ENCODE measurements around the gene TCF12. TPM values are rescaled to one million over a fixed set of nuclear protein-coding genes. Genes with fewer than 3 reads are reported as not detected.

The TCF12 gene
- polyA plus RNA-seq, 3 donors = 15.8 to 52.5 (median 27.6) TPM

- H3K4me1 Mint-ChIP-seq = peaks cover 33% of the 10 kb centered on the region
- no peaks in the 10 kb centered on the region for H3K9me3 ChIP-seq (replicated peaks in 1 of 2; ENCODE audit: control insufficient read depth in 1 of 2, insufficient read depth in 1 of 2, low read length in 2 of 2)
- TF ChIP-seq, protein P1, sequence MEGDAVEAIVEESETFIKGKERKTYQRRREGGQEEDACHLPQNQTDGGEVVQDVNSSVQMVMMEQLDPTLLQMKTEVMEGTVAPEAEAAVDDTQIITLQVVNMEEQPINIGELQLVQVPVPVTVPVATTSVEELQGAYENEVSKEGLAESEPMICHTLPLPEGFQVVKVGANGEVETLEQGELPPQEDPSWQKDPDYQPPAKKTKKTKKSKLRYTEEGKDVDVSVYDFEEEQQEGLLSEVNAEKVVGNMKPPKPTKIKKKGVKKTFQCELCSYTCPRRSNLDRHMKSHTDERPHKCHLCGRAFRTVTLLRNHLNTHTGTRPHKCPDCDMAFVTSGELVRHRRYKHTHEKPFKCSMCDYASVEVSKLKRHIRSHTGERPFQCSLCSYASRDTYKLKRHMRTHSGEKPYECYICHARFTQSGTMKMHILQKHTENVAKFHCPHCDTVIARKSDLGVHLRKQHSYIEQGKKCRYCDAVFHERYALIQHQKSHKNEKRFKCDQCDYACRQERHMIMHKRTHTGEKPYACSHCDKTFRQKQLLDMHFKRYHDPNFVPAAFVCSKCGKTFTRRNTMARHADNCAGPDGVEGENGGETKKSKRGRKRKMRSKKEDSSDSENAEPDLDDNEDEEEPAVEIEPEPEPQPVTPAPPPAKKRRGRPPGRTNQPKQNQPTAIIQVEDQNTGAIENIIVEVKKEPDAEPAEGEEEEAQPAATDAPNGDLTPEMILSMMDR (IDR thresholded peaks at IDR 0.05) = no peak
- peaks cover 85% of the 10 kb centered on the region for H4K20me1 ChIP-seq (ENCODE audit: insufficient read depth, low read length)
- intact Hi-C loops (cut with micrococcal nuclease) = no loop called here
- peaks cover 1 to 10% of the 10 kb centered on the region in 2 donors for H3K36me3 Mint-ChIP-seq
- no peaks in the 10 kb centered on the region for H3K27me3 Mint-ChIP-seq (ENCODE audit: low read depth in 3 of 3)
- H3K27me3 ChIP-seq (ENCODE audit: control insufficient read depth in 2 of 2, insufficient read depth in 2 of 2, low read length in 2 of 2) = no peaks in the 10 kb centered on the region
- H3K27ac ChIP-seq (ENCODE audit: low read depth in 1 of 2, low read length in 2 of 2) = no peak overlapping the region
- H3K36me3 ChIP-seq (replicated peaks in 1 of 2; ENCODE audit: control insufficient read depth in 1 of 2, insufficient read depth in 2 of 2, low read length in 2 of 2) = no peaks in the 10 kb centered on the region
- no peak overlapping the region for H3K27ac Mint-ChIP-seq
- peaks cover 92% of the 10 kb centered on the region for H3K79me2 ChIP-seq (ENCODE audit: insufficient read depth, low read length)
- DNase-seq = no peak
- H3K9ac ChIP-seq (ENCODE audit: insufficient read depth, low read length, poor library complexity, severe bottlenecking) = no peak overlapping the region
- H3K4me2 ChIP-seq (replicated peaks; ENCODE audit: extremely low read depth, low read length, poor library complexity, severe bottlenecking) = no peak overlapping the region
- H3K4me3 Mint-ChIP-seq = no peak overlapping the region
- H2AFZ ChIP-seq (ENCODE audit: insufficient read depth, low read depth, low read length, poor library complexity, severe bottlenecking) = no peak overlapping the region
- WGBS (ENCODE audit: insufficient coverage) = no CpG with 5 or more reads among the region's 1 CpG
- no peak overlapping the region for H3K4me3 ChIP-seq (replicated peaks in 1 of 3; ENCODE audit: low read depth in 2 of 3, low read length in 3 of 3)
- peaks cover 0 to 2% (median 2%) of the 10 kb centered on the region in 7 donors for H3K9me3 Mint-ChIP-seq
- H3K4me1 ChIP-seq (ENCODE audit: control insufficient read depth in 1 of 2, insufficient read depth in 2 of 2, low read length in 2 of 2) = peaks cover 6 to 27% of the 10 kb centered on the region in 2 donors
These were observed 26.0 kb downstream of the TCF12 start for GRCh38 chr15:56944485-56944884.

GRCh38 chr15:56946150-56946549, 27.7 kb downstream of the TCF12 start:
- Histone ChIP-seq H4K20me1 (ENCODE audit: insufficient read depth, low read length) (peaks cover 86% of the 10 kb centered on the region), H3K27me3 (ENCODE audit: control insufficient read depth in 2 of 2, insufficient read depth in 2 of 2, low read length in 2 of 2) (no peaks in the 10 kb centered on the region), H3K4me1 (ENCODE audit: control insufficient read depth in 1 of 2, insufficient read depth in 2 of 2, low read length in 2 of 2) (peaks cover 0 to 12% of the 10 kb centered on the region in 2 donors), H3K36me3 (replicated peaks in 1 of 2; ENCODE audit: control insufficient read depth in 1 of 2, insufficient read depth in 2 of 2, low read length in 2 of 2) (no peaks in the 10 kb centered on the region), H3K4me3 (replicated peaks in 1 of 3; ENCODE audit: low read depth in 2 of 3, low read length in 3 of 3) (no peak overlapping the region), H3K4me2 (replicated peaks; ENCODE audit: extremely low read depth, low read length, poor library complexity, severe bottlenecking) (no peak overlapping the region), H3K9me3 (replicated peaks in 1 of 2; ENCODE audit: control insufficient read depth in 1 of 2, insufficient read depth in 1 of 2, low read length in 2 of 2) (no peaks in the 10 kb centered on the region), H3K79me2 (ENCODE audit: insufficient read depth, low read length) (peaks cover 92% of the 10 kb centered on the region), H2AFZ (ENCODE audit: insufficient read depth, low read depth, low read length, poor library complexity, severe bottlenecking) (no peak overlapping the region), H3K9ac (ENCODE audit: insufficient read depth, low read length, poor library complexity, severe bottlenecking) (no peak overlapping the region), H3K27ac (ENCODE audit: low read depth in 1 of 2, low read length in 2 of 2) (no peak overlapping the region)
- H3K27ac Mint-ChIP-seq = peak overlapping the region in 1 of 7 donors; percentile 9
- WGBS (ENCODE audit: insufficient coverage) = 100% methylated on average over 2 of the region's 3 CpGs
- no peaks in the 10 kb centered on the region for H3K27me3 Mint-ChIP-seq (ENCODE audit: low read depth in 3 of 3)
- peaks cover 25% of the 10 kb centered on the region for H3K4me1 Mint-ChIP-seq
- intact Hi-C loops (cut with micrococcal nuclease) = no loop called here
- H3K4me3 Mint-ChIP-seq = no peak overlapping the region
- TF ChIP-seq, protein P1 (IDR thresholded peaks at IDR 0.05) = no peak
- peaks cover 0 to 2% (median 0%) of the 10 kb centered on the region in 7 donors for H3K9me3 Mint-ChIP-seq
- peaks cover 4 to 13% of the 10 kb centered on the region in 2 donors for H3K36me3 Mint-ChIP-seq
- DNase-seq = no peak

Data from CD14-positive monocyte (primary cell).